OCI-M2 (cell line): ENCODE measurements around the gene ZCCHC12.
A peak's percentile ranks its signal among the peaks of the same experiment; 100 is the strongest.
"Not testable (repeated sequence)": the region's sequence is repeated elsewhere in the genome, so short reads cannot be mapped to it uniquely, and the experiment has no call there.

Source experiments
- DNase-seq: peaks from one replicate; lab custom pipeline; 2025; ENCODE audit not compliant: unreplicated experiment; lab: John Stamatoyannopoulos, UW

ZCCHC12 gene

DNA sequence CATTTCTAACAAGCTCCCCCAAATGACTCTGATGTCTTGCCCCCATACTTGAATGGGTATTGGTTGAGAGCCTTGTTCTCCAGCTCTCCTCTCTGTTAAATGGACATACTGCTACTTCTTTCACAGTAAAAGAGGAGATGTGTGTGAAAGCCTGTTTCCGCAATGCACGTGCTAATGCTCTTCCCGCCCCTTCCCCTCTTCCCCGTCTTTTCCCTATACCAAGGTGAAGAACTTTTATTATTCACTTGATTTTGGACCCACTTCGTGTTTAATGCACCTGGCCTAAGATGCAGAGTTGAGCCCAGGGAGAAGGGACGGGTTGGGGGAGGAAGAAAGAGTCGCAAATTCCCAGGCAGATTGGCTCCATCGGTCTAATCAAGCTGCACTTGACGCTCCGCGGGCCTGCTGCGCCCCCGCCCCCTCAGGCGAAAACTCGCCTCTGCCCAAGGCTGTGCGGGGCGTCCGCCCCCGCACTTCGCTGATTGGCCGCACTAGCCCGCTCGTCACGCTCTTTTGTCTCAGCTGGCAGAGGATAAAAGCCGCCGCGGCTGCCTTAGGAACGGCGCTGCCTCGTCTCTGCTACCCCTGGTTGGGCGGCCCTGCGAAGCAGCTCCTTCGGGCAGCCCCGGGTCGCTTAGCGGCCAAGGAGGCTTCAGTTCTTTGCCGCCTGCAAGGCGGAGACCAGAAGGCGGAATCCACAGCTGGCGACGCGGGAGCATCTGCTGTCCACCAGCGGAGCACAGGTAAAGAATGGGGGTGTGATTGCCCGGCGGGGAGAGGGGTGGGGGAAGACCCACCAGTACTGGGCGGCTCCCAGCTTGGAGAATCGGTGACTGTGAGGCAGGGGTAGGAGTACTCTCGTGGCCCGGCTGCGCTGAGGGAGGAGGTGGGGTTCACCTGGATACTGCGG, at the start of gene ZCCHC12:
Gene ZCCHC12, plus strand, starts transcription at position 562 of the 910 bp plus-strand sequence. CDS start 1,421 bp downstream, outside the sequence.
- DNase-seq, result no peak

DNA sequence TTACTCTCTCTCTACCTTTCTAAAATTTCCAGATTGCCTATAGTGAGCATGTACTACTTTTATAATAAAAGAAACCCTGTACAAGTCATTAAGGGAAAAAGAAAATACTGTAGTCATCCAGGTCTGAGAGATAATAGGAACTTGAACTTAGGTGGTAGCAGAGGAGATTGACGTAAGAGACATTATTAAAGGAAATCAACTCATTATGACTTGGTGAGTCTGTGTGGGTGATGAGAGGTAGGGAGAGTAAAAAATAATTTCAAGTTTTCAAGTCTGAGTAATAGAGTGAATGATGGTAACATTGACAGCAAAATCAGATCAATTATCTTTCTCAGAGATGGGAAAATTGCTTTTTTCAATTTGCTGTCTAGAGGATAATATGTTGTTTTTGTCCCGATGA, 44.0 kb upstream of the ZCCHC12 start:
- DNase-seq, result no peak

DNA sequence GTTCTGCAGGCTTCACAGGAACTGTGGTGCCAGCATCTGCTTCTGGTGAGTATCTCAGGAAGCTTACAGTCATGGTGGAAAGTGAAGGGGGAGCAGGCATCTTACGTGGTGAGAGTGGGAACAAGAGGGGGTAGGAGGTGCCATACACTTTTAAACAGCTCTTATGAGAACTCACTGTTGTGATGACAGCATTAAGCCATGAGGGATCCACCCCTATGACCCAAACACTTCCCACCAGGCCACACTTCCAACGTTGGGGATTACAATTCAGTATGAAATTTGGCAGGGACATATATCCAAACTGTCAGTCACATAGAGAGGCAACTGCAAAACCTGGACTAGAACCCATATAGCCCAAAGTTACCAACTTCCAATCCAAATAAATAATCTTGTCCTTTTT, 43.1 kb upstream of the ZCCHC12 start:
- no peak for DNase-seq

DNA sequence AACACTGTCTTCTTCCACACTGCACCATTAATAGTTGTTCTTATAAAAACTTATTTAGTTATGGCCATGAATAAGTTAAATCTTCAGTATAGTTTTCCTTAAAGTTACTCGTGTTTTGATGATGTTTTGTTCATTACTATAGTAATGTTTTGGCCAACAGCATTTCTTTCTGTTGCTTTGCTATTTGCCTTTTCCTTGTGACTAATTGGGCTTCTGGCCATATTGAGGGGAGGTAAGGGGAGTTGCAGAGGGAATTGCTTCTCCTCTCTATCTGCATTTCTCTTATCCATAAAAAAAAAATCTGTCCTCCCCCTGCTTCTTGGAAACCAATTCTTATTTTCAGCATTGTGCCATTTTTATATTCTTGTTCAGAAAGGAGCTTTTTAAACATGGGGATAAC, 42.7 kb upstream of the ZCCHC12 start:
- DNase-seq, result no peak

DNA sequence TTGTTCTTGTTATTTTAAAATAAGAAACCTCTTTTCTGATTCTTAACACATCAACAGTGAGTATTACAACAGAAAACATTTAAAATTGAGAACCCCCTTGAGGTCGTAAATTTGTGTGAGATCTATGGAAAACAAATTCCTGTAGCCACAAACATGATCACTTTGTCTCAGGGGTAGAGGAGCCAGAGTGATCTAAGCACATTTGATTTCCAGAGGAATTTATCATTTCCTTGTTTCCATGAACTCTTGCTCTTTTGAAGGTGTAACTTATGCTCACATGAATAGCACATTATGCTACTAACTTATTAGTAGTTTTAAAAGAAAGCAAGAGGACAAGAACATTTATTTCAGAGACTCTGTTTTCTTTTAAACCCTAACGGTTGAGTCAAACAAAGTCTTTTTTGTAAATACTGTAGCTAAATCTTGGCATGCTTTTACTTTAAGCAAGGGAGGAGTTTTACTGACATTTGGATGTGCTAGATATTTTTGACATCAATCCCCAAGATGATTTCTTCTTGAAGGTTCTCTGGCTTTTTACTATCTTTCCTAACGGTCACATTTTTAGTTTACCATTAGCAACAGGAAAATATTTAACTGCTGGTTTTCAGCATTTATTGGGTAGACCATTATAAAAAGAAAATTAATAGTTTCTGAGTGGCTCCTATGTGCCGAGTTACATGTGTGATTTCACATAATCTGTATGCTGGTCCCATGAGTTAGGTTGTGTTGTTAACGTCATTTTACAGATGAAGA, 27.9 kb upstream of the ZCCHC12 start:
- DNase-seq, result no peak

DNA sequence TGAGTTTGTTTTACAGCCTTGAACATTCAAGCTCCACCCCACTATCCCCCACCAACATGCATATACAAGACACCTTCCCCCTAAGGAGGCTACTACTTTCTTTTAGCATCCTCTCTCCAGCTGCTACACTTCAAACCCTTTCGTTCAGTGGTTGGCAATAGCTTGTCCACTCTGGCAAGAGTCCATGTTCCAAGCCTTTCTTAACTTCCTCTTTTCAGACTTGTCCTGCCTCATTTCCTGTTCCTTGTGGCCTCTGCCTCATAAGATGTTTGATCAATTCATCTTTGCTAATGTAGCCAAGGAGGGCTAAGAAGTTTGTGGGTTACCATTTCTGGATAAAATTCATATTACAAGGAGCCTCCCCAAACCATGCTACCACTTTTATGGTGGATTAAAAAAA, 20.8 kb upstream of the ZCCHC12 start:
- DNase-seq, result no peak

DNA sequence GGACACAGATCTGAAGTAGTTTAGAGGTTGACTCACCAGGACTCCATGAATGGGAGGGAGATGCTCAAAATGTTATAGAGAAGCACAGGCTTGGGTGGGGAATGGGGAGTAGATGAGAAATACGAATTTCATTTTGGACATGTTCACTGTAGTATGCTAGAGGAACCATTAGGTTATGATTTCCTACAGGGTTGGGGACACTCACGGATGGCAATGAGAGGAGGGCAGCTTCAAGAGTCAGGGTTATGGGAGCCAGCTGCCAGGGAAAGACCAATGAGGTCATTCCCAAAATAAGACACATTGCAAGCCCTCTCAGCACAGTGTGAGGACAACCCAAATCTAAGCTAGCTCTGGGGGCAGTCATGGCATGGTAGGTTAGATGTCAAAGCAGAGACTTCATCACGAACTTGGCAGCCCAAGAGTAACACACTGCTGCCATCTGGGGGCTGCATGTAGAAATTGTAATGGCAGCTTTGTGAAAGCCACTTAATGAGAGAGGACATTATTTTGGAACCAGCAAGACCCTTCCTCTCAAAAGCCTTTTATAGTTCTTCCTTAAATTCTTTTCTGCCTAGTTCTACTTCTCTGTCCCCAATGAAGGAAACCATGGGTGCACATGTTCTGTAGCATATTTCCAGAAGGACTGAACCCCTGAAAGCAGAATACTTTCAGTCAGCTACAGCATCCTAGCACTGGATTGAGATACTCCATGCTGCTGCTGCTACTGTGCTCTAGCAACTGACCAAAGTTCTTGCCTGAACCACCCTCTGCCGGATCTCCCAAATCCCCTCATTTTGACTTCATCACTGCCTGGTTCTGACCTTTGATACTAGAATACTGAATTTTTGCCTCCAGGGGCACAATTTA, 16.2 kb upstream of the ZCCHC12 start:
- no peak for DNase-seq

DNA sequence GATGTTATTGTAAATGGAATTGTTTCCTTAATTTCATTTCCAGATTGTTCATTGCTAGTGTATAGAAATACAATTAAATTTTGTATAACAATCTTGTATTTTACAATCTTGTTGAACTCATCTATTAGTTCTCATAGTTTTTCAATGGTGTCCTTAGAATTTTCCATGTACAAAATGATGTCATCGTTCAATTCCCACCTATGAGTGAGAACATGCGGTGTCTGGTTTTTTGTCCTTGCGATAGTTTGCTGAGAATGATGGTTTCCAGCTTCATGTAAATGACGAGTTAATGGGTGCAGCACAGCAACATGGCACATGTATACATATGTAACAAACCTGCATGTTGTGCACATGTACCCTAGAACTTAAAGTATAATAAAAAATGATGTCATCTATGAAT, 6.4 kb upstream of the ZCCHC12 start:
- not testable (repeated sequence) for DNase-seq

DNA sequence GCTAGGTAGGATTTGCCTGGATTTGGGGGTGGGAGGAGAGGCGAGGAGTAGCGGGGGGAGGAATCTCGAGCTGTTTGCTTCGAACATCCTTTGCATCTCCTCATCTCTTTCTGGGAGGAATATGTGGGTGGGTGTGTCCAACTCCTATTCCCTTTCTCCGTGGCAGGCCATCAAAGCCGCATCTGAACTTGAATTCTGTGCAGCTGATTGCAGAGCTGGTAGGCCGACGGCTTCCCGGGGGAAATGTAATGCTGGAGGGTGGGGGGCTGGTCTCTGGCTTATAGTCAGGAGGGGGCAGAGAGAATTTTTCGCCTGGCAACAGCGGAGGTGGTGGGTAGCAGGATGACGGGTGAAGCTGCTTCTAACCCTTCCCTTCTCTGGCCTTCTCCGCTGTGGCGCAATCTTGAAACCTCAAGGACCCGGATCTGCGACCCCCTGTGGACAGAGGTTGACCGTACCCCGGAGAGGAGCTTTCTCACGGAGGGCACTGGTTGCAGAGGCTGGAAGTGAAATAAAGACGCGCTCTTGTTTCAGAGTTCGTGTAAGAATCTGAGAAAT, 628 bp downstream of the ZCCHC12 start:
- no peak for DNase-seq

DNA sequence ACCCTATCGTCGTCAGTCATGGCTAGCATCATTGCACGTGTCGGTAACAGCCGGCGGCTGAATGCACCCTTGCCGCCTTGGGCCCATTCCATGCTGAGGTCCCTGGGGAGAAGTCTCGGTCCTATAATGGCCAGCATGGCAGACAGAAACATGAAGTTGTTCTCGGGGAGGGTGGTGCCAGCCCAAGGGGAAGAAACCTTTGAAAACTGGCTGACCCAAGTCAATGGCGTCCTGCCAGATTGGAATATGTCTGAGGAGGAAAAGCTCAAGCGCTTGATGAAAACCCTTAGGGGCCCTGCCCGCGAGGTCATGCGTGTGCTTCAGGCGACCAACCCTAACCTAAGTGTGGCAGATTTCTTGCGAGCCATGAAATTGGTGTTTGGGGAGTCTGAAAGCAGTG, 1.6 kb downstream of the ZCCHC12 start:
- no peak for DNase-seq

DNA sequence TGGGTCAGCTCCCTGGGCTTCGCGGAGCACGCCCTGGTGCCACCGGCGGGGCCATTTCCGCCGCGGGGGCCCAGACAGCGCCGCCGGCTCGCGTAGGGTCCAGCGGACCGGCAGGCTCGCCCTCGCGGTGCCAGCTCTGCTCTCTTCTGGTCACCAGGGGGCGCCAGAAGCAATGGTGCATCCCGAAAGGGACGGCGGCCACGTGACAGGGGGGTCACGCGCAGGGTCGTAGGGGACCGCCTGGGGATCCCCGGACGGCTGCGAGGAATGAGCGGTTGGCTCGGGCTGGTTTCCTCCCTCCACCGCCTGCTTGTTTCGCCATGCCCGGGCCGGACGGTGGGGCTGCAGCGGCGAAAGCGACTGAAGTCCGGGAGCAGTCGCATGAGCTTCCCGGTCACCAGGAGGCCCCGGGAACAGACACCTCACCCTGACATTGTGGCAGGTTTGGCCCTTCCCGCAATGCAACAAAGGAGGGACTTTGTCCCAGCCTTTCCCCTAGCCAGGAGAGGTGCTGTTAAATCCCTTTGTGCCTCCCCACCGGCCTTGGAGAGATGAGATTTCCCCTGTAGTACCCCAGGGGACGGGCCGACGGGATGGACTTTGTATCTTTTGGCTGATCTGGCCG, 15.8 kb downstream of the ZCCHC12 start:
- DNase-seq, result peak; percentile 2

DNA sequence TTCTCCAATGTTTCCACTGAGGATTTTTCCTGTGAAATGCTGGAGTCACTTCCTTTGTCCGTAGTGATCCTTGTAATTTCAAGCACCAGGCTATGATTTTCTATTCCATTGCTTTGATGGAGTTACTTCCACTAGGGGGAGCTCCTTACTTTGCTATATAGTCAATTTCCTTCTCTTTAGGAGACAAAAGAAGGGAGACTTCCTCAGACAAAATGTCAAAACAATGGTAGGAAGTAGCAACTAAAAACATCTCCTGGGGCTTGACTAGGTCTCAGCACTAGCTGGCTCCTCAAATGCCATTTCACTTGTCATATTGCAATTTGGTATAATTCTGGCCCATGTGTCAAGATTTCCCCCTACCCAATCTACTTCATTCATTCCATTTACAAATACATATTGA, 24.1 kb downstream of the ZCCHC12 start:
- peak; percentile 2 for DNase-seq

DNA sequence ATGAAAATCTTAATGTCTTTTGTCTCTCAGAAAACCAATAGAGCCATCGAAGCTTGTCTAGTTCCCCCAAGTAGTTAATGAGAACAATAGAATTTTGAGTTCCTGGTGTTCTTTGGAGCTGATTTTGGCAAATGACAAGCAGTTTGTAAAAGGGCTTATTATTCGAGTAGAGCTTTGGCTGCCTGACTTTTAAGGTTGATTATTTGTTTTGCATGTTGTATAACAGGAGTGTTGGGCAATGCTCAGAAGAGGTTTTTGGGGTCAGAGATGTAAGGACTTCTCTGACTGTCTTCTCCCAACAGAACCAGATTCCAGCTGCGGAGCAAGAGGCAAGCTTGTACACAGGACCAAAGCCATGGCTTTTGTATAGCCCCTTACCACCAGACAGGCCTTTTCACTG, 30.0 kb downstream of the ZCCHC12 start:
- no peak for DNase-seq

DNA sequence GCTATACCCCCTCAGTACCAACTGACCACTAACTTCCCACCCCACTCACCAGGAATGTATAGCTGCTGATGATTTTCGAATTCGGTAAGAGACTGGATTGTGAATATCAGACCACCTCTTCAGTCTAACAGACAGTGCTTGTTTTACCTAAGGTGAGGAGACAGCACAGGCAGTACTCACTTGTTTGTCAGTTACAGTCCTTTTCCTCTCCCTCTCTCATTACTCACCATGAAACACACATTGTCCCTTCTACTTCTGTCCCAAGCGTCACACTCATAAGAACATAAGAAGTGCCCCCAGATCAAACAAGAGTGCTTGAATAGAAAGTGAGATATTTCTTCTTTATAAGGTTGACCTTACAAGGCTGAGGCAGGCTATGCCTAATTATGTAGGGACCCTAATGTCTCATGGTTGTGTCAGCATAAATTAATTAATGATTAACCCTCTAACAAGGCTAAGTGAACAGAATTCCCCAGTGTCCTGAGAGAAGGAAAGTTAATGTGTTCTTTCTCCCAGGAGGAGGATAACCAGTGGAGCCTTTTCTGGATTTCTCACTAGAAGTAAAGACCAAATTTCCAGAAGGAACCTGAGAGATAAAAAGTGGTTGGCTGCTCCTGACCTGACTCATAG, 32.2 kb downstream of the ZCCHC12 start:
- DNase-seq, result no peak

DNA sequence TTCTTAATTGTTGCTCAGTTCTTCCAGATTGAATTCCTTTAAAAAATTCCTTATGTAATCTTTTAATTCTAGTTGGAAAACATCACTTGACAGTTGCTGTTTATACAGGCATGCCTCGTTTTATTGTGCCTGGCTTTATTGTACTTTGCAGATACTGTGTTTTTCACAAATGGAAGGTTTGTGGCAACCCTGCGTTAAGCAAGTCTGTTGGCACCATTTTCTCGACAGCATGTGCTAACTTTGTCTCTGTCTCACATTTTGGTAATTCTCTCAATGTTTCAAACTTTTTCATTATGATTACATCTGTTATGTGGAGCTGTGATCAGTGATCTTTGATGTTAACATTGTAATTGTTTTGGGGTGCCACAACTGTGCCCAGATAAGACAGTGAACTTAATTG, 33.4 kb downstream of the ZCCHC12 start:
- no peak for DNase-seq

DNA sequence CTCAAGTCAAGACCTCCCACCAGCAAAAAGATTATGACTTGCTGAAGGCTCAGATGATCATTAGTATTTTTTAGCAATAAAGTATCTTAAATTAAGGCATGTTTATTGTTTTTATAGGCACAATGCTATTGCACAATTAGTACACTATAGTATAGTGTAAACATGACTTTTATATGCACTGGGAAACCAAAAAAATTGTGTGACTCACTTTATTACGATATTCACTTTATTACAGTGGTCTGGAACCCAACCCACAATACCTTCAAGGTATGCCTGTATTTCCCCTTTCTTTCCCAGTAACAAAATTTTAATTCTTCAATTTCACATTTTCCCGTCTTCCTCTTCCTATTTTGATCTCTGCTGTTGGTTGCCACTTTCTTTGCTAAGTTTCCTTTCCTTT, 37.7 kb downstream of the ZCCHC12 start:
- no peak for DNase-seq

DNA sequence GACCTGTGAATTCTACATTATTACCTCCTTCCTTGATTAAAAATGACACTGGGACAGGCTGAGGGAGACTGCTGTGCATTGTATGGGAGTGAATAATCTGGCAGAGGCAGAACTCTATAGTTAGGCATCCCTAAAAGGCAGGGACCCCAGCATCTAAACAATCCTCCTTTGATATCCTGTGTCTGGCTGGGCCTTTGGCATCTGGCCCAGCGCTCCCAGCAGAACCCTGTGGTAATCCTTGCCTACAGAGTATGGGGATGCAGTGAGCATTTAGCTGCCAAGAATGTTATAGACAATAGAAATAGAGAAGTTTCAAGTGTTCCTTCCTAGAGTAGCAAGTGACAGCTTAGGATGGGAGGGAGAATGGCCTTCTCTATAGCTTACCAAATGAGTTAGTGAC, 38.5 kb downstream of the ZCCHC12 start:
- no peak for DNase-seq

DNA sequence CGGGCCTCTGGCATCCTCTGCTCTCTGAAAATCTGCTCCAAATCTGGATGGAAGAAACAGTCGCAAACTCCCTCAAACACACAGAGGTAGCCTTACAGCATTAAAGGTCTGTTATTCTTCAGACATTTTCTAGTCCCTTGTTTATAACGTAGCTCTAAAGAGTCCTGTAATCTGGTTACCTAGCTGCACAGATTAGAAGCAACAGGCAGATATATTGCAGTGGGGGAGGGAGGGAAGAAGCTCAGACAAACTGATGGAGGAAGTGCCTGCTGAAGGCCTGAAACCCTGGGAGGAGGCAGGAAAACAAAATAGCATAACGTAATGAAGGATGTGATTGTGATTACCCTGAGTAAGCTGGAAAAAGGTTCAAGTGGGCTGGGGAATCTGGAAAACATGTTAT, 39.4 kb downstream of the ZCCHC12 start:
- DNase-seq, result no peak

DNA sequence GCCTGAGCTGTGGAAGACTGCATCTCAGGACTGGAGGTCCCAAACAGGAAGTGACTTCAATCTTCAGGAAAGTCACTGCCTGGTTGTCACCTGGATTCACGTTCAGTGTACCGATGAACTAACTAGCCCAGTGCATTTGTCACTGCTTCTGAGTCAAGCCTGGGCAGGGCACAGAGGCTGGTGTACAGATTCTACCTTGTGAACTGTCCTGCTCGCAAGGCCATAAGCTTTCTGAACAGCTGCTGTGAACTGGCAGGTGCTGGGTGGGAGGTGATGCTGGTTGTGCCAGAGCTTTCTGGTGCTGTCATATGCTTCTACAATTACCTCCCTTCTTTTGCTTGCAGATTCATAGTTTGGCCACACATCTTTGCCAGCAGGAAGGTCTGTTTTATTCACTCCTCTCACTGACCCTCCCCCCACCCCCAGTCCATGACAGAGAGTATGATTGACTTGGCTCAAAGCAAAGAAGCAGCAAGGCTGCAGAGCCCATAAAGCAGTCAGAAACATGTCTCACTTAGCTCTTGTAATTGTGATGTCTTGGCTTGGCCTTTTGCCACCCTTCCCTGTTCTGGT, 40.5 kb downstream of the ZCCHC12 start:
- DNase-seq, result no peak

DNA sequence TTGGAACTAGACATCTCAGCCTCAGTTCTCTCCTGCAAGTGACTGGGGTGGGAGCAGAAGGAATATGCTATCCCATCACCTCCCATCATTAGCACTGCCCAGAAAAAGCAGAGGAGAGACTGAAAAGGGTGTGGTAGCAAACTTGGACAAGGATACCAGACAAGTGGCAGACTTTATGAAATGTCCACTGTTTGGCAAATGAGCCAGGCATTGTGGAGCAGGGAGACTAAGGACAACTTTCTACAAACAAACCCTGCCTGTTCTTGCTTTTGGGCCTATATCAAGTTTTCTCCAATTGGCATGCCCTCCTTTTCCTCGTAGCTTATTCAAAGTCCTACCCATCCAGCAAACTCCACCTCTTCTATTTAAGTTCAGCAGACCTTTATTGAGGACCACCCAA, 41.6 kb downstream of the ZCCHC12 start:
- no peak for DNase-seq
